Stromal cell of bone marrow (primary cell): ENCODE results near the gene TRMT5.

Experiments used
- DNase-seq: peaks from one replicate; pipeline ENCODE4 v3.0.0-alpha.2; 2012; ENCODE audit warnings: low read depth

The TRMT5 gene, protein sequence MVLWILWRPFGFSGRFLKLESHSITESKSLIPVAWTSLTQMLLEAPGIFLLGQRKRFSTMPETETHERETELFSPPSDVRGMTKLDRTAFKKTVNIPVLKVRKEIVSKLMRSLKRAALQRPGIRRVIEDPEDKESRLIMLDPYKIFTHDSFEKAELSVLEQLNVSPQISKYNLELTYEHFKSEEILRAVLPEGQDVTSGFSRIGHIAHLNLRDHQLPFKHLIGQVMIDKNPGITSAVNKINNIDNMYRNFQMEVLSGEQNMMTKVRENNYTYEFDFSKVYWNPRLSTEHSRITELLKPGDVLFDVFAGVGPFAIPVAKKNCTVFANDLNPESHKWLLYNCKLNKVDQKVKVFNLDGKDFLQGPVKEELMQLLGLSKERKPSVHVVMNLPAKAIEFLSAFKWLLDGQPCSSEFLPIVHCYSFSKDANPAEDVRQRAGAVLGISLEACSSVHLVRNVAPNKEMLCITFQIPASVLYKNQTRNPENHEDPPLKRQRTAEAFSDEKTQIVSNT

DNA sequence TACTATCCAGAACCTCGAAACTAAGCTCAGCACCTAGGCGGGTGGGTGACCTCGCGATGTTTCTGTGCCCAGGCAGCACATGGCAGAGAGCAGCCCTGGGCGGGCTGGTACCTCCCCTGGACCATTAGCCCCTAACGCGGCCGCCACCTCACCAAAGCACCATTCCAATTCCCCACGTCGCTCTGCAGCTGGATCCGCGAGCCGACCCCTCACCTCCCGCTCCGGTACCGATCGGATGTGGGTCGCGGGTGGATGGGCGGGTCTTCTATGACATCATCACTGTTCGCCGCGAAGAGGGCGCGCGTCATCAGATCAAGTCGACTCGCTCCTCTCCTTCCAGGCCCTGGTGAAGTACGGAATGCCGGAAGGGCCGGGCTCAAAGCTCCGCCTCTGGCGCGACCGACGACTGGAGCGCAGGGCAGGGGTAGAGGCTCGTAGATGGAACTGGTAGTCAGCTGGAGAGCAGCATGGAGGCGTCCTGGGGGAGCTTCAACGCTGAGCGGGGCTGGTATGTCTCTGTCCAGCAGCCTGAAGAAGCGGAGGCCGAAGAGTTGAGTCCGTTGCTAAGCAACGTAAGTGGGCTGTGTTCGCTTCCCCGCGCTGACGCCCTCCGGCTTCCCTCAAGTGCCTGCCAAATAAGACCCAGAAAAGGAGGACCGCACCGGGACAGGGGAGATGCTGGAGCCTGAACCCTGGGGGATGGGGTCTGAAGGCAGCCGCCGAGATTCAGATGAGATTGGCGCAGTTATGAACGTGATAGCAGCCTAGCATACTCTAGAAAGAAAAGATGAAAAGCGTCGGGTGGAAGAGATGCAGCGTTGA, at the start of gene TRMT5, which contains the start of gene SLC38A6:
Gene TRMT5 (minus strand): TSS at position 269 of the 822 bp plus-strand sequence. CDS start 106 bp downstream, at position 163.
Gene SLC38A6 (plus strand): TSS at position 435 of the 822 bp plus-strand sequence. CDS start 33 bp downstream, at position 468.
- peak; percentile 95 for DNase-seq

DNA sequence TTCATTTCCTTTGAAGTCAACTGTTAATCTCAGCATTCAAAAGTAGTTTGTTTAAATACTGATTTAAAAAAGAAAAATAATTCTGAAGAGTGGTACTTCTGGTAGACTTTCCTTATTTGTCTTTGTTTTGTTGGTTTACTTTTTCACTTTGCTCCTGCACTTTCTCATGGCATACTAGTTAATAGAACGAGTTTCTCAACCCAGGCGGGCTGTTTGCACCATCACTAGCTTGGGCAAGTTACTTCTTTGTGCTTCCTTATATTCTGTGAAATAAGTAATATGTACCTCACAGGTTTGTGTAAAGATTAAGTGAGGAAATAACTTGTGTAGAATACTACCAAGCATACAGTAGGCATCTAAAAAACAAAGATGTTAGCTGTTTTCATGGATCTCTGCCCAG, 45.6 kb upstream of the TRMT5 start:
- no peak for DNase-seq

DNA sequence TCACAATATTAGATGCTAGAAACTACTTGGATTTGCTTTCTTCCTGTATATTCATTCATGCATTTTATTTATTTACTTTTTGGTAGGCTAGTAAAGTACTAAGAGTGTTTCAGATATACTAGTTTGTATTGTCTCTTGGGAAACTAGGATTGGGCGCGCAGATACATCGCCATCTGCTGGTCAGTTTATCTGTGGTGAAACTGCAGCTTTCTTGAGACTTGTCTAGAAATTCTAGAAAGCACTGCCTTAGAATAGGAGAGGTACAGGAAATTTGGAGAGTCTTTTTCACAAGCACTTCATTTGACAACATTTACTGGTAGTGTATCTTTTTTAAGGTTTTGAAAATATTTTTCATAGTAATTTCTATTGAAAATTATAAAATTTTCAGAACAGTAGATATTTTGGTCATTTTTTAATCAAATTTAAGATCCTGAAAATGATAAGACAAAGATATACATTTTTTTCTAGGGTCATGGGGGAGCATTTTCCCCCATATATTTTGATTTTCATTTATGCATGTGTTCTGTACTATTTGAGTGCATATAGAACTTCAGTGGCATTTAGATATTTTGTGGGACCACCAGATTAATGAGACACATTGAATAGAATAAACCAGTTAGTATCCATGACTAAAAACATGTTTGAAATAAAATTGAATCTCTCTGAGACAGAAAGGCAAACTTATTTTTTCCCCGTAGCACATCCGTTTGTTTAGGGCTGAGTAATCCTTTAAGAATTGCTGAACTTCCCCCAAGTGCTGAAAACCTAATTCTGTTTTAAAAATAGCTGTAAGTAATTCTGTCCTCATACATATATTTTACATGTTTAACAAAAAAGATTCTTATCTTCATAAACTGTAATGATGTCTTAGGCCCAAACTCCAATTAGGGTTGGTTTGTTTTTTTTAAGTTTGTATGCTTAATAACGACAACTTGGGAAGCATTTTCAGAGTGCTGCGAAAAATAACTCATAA, 44.7 kb upstream of the TRMT5 start:
- peak; percentile 57 for DNase-seq

DNA sequence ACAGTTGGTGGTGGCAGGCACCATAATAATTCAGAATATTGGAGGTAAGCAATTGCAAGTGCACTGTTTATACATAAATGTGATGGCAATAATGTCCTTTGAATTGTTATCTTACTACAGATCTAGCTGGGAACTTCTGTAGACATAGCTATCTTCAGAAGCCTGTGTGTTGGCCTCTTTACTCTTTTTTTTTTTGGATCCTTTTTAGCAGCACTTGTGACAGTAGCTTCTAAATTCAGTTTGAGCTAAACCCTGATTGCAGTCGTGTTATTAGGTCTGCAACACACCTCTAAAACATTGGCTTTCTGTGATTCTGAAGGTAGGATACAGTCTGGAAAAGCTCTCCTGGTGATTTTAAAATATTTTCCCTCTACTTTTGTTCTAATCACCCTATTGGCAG, 38.7 kb upstream of the TRMT5 start:
- DNase-seq, result no peak

DNA sequence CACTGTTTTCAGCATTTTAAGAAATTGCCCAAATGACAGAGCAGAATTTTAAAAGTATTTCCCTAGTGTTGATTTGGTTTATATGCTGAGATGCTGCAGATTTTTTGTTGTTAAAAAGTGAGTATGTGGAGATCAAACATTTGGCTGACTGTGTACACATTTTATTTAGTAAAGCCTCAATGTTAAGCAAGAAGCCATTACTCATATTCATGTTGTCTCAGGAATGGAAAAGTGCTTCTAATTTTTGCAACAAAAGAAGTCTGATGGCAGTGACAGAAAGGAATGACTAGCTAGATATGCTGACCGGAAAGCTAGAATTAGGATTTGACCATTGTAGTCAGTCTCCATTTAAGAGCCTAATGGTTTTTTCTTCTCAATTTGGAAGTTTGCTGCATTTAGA, 22.7 kb upstream of the TRMT5 start:
- peak; percentile 13 for DNase-seq

DNA sequence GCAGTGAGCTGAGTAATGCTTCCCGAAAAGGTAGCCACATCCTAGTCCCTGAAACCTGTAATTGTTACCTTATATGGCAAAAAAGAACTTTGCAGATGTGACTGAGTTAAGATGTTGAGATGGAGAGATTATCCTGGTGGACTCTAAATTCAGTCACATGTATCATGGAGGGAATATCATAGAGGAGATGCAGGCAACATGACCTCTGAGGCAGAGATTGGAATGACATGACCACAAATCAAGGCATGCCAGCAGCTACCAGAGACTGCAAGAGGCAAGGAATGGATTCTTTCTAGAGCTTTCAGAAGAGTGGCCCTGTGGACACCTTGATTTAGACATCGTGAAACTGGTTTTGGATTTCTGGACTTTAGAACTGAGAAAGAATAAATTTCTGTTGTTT, 18.7 kb upstream of the TRMT5 start:
- no peak for DNase-seq

DNA sequence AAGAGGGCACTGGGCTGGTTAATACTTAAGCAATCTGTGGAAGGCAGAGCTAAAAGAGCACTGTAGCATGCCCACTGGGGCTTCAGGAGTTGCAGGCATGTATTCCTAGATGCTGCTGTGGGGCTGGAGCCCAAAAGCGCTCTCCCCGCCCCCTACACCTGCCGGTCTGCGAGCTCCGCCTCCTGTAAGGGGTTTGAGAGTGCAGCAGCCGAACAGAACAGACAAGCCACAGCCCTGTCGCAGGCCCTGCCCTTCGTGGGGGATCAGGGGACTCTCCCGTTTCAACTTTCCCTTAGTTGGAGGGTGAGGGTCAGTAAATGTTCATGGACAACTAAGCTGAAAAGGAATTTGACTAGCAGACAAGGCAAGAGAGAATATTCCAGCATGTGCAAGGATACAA, 17.7 kb upstream of the TRMT5 start:
- DNase-seq, result no peak

DNA sequence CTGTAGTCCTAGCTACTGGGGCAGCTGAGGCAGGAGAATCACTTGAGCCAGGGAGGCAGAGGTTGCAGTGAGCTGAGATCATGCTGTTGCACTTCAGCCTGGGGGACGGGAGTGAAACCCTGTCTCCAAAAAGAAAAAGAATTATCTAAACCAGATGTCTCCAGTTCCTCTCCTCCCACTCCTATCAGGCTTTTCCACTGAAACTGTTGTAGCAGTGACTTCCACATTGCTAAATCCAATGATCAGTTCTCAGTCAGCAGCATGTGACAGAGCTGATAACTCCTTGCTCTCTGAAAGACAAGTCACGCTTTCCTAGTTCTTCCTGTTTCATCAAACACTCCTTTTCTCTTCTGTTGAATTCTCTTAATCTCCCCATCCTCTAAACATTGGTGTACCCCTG, 8.7 kb upstream of the TRMT5 start:
- peak; percentile 14 for DNase-seq

DNA sequence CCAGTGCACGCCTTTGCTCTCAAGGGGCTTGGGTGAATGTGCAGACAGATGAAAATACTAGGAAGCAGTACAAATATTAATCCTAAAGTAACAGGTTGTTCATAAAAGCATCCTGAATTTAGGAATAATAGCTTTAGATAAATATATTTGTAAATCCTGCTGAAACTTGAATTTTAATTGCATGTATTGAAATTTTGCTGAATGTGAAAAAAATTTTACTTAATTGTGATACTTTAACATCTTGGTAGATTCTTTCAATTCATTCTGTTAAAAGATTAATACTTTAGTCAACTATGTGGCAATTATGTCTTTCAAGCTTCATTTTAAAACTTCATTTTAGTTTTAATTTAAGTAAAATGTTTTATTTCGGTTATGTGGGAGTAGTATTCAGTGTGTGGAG, 5.6 kb upstream of the TRMT5 start:
- DNase-seq, result no peak

DNA sequence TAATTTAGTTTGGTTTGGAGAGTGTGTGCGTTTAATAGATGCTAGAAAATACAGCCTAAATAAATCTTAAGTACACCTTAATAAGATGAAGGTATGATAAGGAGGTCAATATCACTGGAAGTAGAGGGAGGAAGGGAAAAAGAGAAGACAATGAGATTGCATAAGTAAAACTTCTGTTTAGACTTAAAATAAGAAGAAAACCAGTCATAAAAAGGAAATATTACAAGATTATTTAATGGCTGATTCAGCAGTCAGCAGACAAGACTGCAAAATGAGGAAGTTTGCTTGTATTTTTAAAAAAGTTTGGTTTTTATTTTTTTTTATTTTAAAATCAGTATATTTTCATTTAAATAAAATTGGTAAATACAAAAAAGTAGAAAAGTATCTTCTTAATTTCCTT, 3.3 kb upstream of the TRMT5 start:
- DNase-seq, result no peak

DNA sequence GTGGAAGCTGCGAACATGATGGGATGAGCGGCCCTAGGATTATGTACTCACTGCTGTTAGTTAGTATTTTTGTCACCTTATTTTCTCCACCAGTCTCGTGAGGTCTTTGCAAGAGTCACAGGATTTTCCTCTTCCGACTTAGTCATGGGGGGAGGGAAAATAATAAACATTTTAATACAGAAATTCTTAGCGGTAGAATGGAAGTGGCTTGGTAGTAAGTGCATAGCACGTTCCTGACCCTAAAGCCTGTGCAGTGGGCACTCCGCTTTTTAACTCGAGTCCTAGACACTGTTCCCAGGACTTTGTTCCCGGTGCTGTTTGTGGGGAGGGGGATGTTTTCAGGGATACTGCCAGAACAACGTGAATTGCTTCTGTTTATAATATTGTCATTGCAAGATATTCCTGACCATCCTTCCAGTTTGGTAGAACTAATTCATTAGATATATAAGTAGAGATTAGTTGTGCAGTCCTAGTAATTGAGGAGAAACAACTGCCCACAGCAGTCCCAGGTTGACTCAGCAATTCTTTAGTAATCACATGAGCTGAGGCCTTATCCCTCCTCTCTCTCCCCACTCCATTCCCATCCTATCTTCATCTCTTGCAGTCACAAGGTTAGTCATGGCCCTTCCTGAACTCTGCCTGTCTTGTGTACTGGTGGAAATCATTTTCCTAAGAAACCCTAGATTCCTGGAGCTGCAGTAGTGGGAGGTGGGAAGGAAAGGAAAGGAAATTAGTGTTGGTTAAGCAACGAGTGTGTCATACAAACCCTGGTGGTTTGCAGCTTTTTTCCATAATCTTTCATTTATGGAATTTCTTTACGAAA, 965 bp upstream of the TRMT5 start:
- DNase-seq, result peak; percentile 85

DNA sequence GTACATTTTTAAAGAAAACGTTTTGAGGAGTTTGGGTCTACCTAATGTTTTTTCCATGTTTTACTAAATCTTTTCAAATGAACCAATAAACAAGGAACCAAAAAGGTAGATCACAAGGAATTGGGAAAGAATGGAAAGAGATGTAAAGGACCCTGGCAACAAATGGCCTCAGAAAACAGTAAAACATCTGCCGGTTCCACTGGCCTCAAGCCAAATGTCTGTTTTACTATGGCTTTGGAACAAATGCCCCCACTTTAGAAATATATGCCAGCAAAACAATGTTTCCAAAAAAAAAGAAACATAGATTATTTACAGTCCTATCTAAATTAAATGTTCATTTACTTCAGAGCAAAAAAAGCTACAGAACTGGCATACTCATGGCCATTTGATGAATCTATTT, 3.0 kb downstream of the TRMT5 start:
- no peak for DNase-seq

DNA sequence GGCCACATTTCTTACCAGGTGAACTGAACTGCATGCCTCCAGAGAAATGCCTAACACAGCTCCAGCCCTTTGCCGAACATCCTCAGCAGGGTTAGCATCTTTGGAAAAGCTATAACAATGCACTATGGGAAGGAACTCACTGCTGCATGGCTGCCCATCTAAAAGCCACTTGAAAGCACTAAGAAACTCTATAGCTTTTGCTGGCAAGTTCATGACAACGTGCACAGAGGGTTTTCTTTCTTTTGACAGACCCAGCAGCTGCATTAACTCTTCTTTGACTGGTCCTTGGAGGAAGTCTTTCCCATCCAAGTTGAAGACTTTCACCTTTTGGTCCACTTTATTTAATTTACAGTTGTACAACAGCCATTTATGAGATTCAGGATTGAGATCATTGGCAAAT, 5.3 kb downstream of the TRMT5 start:
- DNase-seq, result no peak

DNA sequence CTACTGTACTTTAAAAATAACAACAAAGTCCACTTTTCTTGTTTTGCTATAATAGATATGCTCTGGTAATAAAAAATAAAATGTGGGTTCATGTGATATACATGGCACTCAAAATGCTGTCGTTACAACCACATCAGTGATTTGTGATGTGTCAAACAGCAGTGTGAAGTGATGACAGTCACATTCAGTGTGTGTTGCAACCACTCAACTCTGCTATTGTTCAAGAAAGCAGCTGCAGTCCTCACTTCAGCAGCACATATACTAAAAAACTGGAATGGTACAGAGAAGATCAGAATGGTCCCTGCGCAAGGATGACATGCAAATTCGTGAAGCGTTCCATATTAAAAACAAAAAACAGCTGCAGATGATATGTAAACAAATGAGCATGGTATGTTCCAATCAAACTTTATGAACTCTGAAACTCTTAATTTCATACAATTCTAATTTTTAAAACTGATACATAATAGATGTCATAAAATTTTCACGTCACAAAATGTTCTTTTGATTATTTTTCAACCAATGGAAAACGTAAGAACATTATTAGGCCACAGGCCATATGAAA, 6.7 kb downstream of the TRMT5 start:
- no peak for DNase-seq

DNA sequence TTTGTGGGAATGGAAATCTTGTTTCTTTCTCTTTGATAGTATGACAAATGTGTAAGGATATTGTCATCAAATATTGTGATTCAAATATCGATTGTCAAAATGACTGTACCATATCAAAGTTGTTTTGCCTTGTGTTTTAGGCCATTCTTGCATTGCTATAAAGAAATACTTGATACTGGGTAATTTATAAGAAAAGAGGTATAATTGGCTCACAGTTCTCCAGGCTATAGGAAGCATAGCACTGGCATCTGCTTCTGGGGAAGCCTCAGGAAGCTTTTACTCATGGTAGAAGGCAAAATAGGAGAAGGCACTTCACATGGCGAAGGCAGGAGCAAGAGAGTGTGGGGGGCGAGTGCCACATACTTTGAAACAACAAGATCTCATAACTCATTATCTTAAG, 7.8 kb downstream of the TRMT5 start:
- DNase-seq, result no peak

DNA sequence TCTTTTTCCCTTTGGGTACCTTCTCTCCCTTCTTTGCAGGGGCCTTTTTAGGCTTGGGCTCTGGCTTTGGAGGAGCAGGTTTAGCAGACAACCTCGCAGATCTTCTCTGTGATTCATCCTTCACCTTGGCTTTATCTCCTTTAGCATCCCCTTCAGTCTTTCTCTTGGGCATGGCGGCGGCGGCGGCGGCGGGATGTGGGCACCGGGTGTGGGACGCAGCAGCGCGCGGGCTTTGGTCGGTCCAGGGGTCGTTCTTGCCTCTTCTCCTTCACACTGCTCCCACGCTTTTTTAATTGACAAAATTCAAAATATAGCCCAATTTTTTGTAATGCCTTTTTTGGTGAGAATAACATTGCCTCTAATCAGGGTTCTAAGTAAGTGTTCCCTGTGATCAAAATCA, 8.6 kb downstream of the TRMT5 start:
- no peak for DNase-seq

DNA sequence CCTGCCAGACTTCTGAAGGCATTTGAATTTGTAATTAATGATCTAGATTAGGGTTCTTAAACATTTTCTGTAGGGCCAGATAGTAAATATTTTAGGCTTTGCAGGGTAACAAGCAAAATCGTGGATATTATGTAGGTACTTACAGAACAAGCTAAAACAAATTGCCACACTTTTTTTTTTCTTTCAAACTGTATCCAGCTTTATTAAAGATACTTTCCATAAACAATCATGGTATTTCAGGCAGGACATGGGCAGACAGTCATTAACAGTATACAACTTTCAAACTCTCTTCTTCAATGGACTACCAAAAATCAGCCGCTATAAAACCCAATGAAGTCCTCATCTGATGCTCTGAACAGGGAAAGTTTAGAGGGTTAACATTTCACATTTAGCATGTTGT, 9.6 kb downstream of the TRMT5 start:
- DNase-seq, result no peak

DNA sequence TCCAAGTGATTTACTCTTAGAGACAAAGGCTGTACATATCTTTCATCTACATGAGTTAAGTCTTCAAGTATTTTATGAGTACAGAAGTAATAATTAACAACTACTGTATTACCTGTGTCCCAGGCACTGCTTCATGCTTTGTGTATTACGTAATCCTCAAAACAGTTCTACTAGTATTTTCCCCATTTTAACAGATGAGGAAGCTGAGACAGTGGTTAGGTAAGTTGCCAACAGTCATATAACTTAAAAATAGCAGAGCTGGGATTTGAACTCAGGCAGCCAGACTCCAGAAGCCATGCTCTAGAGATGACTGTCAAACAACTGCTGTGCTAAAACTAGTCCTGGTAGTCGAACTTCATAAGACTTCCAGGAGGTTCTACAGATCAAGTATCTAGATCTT, 10.7 kb downstream of the TRMT5 start:
- DNase-seq, result no peak

DNA sequence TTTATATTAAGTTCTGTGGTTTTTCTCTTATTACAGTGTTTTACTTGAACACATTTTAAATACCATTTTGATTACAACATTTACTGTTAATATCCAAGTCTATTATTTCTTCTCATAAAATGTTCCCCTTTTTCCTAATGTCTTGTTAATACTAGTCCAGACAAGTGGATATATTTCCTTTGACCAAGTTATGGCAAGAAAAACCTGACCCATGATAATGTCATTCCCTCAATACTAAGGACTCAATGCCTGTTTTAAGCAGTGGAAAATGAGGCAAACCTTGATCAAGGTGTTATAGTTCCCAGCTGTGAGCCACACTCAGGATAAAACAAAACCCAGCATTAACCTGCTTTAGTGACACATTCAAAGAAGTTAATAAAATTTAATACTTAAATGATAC, 12.2 kb downstream of the TRMT5 start:
- no peak for DNase-seq

DNA sequence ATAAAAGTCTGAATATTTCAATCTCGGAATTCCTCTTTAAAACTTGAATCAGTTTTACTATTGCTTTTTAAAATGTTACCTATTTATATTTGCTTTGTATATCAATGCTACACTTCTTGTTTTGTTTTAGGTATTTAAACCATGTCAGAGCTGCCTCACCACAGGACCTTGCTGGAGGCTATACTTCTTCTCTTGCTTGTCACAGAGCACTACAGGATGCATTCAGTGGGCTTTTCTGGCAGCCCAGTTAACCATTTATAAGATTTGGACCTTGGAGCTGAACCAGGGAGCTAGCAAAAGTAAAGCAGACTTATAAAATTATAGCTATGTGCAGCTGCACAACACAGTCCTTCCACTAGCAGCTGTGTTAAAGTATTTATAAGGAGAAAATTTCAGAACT, 12.8 kb downstream of the TRMT5 start:
- DNase-seq, result no peak

DNA sequence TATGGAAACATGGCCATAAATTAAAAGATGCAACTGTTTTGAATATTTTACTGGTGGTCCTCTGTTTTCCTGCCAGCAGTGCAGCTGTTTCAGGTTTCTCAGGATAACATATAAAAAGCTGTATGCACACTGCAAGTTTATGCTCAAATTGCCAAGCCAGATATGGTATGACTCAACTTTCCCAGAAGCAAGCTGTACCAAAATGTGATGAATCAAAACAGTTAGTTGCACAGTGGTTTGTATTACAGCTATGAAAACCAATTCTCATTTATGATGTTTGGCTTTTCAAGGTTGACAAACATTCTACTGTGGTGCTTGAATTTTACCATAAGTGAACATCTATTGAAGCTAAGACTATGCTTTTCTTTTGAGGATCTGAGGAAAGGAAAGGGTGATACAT, 15.5 kb downstream of the TRMT5 start:
- peak; percentile 79 for DNase-seq
